Fibroblast of lung (primary cell): Measurements from ENCODE around the gene VTCN1.

Source experiments
- CTCF ChIP-seq, 2 donors: IDR thresholded peaks in 1 of 2; conservative IDR thresholded peaks in 1 of 2; 1 replicate in 1 of 2; 2 replicates in 1 of 2; pipeline ENCODE4 v1.5.1; 2011 to 2012; ENCODE audit warnings: low read length in 2 of 2, control low read depth in 1 of 2, inconsistent platforms in 1 of 2, low read depth in 1 of 2, mild to moderate bottlenecking in 1 of 2
- EZH2 ChIP-seq: IDR thresholded peaks from 2 replicates; pipeline ENCODE4 v1.5.1; 2012; ENCODE audit warnings: low read length, control low read depth, mild to moderate bottlenecking; ENCODE audit errors: missing control alignments

DNA sequence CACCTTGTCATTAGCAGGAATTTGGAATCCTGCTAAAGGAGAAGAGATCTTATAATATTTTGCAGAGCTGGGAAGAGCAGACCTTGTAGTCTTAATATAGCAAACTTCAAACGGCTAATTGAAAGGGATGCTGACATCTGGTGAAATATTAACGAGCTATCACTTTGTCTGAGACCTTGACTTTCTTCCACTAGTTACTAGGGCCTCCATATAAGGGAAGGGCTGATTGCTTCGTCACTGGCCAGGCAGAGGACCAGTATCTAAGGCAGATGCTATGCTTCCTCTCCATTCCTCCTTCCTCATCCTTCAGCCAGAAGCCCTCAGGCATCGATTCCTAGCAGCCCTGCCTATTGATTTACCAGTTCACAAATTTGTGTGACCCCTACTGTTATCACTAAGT, 6.0 kb upstream of the VTCN1 start:
- TF ChIP-seq CTCF (conservative IDR thresholded peaks at IDR 0.05 in 1 of 2, IDR thresholded peaks at IDR 0.05 in 1 of 2; ENCODE audit: low read depth in 1 of 2, low read length in 2 of 2) (no peak), EZH2 (no peak)
